GM19023 (cell line): ENCODE measurements around the gene RAD9A.
A peak's percentile ranks its signal among the peaks of the same experiment; 100 is the strongest.

Experiments
- ATAC-seq: cut with Tn5 transposase; IDR thresholded peaks from one replicate; pipeline ENCODE4 v1.9.1; 2021; ENCODE audit warnings: mild to moderate bottlenecking, moderate library complexity; ENCODE audit not compliant: unreplicated experiment

Gene RAD9A

DNA sequence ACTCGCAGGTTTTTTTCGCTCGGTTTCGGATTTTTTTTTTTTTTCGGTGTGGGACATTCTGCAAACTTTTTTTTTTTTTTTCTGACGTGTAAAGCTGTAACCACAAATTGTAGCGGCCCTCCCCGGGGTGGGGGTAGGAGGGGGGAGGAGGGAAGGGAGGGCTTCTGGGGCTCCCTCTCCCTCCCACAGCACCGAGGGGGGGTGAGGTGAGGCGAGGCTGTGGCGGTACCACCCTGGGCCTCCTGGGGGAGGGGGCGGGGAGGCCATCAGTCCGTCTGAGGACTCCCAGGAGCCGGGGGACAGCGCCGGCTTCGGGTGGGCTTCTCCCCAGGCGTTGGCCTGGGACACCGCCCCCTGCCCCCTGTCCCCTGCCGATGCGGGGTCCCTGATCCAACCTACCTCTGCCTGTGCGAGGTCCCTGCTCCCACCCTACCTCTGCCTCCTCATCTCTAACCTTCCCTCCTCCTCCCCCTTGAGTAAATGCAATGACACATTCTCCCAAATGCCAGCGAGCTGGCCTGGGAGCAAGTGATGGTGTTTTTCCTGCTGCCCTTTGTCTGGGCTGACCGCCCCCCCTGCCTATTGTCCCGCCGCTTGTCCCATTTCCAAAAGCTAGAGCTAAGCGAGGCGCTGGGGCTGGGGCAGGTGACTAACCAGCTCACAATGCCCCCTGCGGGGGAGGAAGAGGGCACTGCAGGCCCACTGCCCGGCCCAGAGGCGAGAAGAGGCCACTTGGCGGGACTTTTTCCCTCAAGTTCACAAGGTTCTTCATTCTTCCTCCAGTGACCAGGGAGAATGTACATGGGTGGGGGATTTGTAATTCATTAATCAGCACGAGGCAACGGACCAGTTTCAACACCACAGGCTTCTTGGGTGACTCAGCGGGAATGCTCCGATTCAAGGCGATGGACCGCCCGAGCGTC lies 17.9 kb upstream of the RAD9A start:
- no peak for ATAC-seq

DNA sequence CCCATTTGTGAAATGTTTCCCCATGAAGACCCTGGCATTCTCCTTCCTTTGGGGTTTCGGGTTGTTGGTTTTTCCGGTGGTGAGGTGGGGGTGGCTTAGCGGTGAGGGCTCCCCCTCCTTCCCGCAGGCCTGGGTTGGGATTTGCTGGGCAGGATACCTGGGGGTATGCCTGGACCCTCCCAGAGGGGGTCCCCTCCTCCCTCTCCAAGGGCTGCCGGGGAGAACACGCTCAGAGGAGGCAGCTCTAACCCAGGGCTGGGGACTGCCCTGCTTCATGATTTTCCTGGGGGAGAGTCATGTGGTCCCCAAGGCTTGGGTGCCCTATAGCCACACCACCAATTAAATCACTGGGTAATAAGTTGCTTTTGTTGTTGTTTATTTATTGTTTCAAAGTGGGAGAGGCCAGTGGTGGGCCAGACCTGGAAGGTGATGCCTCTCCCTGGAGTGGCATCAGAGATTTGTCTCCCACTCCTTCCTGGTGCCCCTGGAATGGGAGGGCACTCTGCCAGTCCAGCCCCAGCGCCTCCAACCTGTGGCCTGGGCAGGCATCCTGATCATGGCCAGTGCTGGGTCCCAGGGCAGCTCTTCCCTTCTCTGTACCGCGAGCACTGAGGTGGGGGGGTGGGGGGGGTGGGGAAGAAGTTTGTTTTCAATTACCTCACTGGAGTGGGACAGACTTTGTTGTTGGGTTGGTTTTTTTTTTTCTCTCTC lies 17.1 kb upstream of the RAD9A start:
- ATAC-seq, result no peak

DNA sequence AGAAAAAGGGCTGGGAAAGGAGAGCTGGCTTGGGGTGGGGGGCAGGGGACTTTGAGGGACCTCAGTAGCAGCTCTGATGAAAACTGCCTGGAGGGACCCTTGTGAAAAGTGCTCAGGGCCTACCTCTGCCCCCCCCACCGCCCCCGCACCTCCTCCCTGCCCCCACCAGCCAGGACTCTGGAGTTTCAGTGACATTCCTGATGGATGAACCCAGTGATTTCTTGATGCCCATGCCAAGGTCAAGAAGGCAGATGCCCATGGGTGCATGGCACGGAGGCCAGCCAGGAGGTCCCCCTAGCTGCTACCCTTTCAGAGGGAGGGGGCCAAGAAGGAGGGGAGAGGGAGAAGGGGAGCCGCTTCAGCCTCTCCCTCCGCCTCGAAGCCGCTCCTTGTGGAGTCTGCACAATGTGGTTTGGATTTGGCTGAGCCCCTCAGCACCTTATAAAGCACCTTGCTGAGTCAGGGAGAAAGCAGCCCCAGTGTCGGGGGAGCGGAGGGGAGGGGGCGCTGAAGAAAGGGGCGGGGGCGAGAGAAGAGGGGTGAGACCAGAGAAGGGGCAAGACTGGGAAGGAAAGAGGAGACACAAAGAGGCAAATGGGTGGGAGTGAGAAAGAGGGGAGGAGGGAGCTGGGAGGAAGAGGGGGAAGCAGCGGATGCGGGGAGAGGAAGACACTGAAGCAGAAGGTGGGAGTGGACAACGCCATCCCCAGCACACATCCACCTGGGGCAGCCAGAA lies 16.3 kb upstream of the RAD9A start:
- ATAC-seq, result no peak

DNA sequence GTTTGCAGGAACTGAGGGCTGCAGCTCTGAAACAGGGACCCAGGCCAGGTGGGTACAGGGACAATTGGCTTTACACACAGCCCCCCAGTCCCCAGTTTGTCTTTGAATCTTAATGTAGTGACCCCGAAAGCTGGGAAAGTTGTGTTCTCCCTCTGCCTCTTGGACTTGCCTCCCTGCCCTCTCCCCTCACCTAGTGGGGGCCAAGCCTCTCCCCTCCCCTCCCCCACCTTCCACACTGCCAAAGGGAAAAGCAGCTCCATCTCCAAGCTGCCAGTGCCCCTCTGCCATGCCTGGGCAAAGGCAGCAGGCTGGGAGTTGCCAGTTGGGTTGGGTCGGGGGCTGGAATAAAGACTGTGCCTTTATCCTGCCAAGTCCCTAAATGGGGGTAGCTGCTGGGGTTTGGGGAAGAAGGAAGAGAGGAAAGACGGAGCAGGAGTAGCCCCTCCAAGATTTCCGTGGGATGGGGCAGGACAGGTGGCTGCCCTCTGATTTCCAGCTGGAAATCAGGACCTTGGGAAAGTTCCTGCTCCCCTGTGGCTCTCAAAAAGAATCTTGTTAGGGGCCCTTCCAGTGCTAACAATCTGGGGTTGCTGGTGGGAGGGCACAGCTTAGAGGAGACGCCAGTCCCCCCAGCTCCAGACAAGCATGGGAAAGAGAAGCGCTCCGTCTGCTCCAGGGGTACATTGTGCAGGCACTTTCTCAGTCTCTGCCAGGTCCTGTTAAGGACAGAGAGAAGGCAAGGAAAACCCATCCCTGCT lies 15.5 kb upstream of the RAD9A start:
- ATAC-seq, result no peak

DNA sequence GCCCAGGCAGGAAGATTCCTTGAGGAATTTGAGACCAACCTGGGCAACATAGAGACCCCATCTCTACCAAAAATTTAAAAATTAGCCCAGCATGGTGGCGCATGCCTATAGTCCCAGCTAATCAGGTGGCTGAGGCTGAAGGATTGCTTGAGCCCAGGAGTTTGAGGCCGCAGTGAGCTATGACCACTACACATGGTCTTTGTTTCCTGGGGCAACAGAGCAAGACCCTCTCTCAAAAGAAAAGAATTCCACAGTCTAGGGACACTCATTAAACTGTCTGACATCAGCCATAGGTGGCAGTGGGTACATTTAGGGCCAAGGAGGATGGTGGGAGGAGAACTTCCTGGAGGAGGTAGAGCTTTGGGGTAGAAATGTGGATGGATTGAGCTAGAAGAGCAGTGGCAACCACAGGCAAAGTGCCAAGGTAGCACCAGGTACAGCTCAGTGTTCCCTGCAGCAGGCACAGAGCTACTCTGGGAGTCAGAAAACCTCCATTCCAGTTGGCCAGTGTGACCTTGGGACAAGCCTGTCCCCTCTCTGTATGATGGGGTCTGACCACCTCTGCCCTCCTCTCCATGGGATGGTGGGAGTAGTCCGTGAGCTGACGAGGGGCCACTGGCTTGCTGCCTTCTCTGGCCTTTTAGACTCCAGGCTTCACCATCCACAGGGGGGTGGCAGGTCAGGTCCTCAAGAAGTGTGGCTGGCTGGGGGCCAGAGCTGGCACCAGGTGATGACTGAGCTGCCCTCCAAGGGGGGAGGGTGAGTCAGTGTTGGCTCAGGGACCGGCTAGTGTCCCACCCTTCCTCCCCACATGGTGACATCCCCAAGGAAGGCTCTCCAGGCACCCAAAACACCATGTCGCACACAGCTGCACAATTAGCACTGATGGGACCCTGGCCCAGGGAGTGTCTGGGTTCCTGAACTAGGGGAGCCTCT lies 14.6 kb upstream of the RAD9A start:
- ATAC-seq, result no peak

DNA sequence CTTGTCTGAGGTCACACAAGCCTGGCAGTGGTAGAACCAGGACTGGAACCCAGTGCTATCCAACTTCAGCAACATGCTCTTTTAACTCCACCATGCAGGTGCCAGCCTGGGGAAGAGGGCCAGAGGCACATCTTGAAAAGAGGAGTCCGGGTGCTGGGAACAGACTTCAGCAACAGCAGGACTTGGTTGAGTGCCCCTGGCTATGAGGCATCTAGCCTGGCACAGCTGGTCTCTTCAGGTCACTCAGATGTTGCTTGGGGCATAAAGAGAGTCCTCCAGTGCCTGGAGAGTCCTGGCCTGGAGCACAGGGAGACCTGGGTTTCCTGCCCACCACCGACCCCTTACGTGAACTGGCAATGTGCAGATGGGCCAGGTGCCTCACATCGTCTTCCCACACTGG lies 13.2 kb upstream of the RAD9A start:
- no peak for ATAC-seq

DNA sequence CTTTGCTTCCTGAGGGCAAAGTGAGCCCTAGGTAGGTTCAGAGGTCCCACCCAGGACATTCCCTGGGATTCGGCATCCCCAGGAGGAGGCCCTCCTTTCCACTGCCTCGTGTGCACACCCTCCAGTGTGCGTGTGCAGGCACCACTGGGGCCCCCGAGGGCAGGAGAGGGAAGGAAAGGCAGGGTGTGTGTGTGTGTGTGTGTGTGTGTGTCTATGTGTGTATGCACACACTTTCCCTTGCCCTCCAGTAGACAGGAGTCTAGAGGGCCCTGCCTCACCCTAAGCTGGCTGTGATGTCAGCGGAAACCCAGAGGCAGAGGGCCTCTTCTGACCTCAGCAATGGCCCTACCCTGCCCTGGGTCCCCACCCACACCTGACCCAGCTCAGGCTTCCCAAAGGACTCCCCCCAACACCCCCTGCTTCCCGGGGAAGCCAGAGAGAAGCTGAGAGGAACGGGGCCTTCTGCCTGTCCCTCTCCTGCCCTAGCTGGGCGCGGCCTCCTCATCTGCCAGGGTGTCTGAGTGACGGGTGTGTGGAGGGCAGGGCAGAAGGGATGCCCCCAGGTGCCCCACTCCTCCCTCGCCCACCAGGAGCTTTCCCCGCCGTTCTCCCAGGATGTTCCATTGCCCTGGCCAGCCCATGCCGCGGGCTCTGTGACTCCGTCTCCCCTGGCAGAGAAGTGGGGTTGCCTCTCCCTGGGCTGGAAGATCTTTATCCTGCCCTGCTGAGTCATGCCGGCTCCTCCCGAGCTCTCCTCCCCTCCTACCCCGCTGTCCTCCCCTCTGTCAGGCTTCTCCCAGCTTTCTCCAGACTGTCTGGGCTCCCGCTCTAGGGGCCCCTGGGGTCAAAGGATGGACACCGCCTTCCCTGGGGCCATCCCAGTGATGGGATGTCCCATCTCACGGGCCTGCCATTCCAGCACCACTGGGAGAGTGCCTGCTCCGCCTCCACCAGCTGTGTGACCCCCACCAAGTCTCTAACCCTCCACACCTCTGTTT lies 12.4 kb upstream of the RAD9A start:
- ATAC-seq, result no peak

DNA sequence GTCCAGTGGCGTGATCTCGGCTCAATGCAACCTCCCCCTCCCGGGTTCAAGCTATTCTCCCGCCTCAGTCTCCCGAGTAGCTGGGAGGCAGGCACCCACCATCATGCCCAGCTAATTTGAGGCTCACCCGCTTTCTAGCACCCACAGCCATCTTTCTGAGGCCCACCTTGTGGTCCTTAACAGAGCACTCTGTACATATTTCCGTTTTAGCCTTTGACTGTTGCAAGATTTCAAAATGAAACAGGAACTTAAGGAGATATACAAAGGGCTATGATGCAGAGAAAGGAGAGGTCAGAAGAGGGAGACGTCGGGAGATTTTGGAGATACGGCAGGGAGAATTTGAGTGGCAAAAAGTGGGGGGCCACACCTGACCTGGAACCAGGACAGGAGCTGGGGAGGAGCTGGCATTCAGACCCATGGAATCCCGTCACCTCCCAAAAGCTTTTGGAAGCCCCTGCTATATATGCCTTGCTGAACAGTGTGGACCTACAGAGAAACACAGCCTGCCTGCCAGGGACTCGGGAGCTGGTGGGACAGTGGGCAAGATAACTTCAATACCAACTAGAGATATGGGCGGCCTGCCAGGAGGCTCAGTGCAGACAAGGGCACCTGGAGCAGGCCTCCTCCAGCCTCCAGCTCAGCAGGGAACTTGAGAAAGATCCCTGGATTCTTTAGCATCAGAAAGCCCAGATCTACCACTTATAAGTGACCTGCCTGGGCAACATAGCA lies 10.4 kb upstream of the RAD9A start:
- no peak for ATAC-seq

DNA sequence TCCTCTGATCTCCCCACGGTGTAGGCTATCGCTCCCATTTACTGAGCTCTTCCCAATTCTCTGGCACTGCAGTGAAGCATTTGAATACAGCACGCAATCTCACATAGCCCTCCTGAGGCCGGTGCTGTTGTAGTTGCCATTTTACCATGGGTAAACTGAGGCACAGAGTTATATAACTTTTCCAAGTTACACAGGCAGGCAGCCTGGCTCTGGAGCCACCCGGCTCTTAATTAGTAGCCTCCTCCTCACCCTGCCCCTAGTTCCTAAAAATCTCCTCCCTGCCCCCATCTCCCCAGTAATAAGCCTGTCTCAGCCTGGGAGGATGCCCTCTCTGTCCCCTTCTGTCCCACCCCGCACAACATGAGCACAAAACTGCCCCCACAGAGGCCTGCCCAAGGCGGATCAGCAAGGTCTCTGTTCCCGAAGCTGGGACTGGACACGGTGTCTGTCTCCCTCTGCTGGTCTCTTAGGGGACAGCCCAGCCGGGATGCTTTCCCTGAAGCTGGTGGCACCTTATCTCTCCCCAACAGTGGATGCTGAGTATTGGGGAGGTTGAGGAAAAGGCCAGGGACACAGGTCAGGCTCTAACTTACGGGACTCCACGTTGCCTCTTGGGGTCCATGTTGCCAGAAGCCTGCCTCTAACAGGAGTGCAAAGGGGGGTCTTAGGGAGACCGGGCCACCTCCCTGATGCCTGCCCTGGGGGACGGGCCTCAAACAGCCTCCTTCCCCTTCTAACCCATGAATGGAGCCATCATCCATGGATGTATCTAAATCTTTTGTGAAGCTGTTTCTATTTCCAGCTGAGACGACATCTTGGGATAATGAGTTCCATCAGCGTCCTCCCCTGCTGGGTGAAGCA lies 9.3 kb upstream of the RAD9A start:
- ATAC-seq, result no peak

DNA sequence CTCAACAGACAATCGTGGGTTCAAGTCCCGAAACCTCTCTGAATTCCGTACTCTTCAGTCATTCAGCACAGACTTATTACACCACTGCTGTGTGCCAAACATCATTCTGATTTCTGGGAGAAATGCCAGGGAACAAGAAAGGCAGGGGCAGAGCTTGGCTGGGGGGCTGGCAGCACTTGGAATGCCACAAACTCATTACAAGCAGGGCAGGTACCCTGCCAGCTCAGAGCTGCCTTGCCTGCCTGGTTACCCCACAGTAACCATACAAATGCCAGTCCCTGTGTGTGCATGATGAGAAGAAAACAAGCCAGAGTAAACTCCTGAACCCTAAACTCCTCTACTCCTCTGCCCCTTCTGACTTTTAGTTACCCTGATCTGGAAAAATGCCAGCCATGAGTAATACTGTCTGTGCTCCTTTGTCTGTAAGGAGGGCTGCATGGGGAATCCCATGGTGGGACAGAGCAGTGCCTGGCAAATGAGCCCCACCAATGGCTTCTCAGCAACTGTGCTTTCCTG lies 6.9 kb upstream of the RAD9A start:
- no peak for ATAC-seq

DNA sequence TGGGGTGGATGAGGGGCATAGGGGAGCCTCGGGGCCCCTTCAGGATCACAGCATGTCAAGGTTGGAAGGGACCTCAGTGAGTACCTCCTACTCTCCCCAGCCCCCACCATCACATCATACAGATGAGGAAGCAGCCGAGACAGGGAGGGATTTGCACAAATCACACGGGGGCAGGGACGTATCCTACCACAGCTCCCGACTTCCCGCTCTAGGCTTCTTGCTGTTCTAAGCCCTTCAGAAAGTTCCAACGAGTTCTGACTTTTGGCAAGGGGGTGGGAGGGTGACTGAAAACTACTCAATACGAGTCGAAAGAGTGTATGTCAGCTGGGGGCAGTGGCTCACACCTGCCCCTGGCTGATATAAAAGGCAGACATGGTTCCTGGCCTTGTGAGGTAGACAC lies 4.7 kb upstream of the RAD9A start:
- ATAC-seq, result no peak

DNA sequence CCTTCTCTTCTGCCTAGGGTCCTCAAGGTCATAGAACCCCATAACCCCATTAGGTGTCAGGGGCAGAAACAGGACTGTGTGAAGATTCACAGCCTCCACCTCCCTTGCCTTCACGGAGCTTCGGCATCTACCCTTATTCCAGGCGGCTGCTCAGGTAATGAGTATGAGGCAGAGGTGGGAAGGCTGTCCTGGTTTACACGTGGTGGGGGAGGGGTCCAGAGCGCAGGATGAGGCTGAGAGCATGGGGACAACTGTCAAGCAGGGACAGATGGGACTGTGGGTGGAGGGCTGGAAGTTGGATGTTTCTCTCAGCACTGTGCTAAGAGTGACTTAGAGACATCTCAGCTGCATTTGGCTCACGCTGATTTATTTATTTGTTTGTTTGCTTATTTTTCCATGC lies 4.3 kb upstream of the RAD9A start:
- no peak for ATAC-seq

DNA sequence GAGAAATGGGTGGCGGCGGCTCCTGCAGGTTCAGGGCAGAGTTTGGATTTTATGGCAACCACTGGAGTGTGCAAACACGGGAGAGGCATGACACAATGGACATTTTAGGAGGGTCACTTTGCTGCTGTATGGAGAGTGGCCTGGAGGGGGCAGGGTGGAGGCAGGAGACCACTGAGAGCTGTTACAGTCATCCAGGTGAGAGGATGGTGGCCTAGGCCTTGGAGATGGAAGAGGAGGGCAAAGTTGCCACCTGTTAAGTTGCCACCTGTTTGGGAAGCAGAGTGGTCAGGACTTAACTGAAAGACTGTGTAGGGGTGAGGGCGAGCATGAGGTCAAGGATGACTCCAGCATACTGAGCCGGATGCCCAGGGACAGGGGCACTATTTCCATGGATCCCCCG lies 2.3 kb upstream of the RAD9A start:
- no peak for ATAC-seq

DNA sequence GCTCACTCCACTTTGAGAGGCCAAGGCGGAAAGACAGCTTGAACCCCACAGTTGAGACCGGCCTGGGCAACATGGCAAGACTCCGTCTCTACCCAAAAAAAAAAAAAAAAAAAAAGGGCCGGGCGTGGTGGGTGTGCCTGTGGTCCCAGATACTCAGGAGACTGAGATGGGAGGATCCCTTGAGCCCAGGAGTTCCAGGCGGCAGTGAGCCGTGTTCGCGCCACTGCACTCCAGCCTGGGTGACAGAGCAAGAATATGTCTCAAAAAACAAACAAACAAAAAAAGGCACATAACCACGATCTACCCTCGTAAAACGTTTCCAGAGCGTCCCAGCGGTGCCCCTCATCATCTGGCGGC lies 861 bp upstream of the RAD9A start:
- no peak for ATAC-seq

DNA sequence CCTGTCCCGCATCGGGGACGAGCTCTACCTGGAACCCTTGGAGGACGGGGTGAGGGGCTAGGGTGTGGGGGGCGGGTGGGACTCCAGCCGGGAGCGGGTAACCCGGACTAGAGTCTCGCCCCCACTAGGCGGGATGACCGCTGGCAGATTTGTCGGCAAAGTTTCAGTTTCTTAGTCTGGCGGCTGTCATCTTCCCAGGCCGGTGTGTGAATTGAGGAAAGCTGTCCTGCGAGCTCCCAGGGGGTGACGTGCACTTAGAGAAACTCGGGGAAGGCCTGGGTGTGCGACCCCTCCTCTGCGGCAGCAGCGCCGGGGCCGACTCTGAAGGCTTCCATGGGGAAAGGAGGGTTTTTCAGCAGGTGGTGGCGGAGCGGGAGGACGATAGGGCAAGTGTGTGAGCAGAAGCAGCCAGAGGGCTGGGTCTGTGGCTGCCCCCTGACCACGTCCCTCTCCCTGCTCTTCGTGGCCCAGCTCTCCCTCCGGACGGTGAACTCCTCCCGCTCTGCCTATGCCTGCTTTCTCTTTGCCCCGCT lies 463 bp downstream of the RAD9A start:
- ATAC-seq, result peak; percentile 17

DNA sequence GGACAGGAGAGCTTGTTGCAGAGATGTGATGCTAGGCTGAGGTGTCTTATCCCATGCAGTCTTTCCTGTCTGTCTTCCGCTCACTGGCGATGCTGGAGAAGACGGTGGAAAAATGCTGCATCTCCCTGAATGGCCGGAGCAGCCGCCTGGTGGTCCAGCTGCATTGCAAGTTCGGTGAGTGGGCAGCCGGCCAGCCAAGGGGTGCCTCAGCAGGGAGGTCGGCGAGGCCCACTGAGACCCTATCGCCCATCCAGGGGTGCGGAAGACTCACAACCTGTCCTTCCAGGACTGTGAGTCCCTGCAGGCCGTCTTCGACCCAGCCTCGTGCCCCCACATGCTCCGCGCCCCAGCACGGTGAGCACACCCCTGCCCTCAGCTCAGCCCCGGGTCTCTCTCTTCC lies 1.7 kb downstream of the RAD9A start:
- no peak for ATAC-seq

DNA sequence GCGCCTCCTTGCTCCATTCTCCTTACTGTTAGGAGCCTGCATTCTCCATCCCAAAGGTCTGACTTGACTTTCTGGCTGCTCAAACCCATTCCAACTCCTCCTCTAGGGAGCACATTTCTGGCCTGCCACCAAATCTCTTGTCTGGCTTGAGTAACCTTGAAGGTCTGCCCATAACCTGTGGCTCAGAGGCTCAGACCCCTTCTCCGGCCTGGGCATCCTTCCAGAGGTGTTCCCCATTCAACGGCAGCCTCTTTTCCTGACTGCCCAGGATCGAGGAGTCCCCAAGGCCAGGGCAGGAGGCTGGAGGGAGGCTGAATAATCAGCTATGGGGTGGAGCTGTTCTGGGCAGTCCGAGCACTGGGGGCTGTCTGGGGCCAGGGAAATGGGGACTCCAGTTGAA lies 2.2 kb downstream of the RAD9A start:
- ATAC-seq, result no peak
